WERI-Rb-1 (cell line): ENCODE measurements around the gene BRSK2.

Source experiments
- DNase-seq: peaks from one replicate; pipeline ENCODE4 v3.0.0-alpha.2; 2020
- H3K27ac ChIP-seq: fragments of 250-450 bp; sonication (Bioruptor Pico); 2 replicates; pipeline ENCODE4 v1.5.1; 2020; ENCODE audit warnings: mild to moderate bottlenecking, moderate library complexity
- H3K27me3 ChIP-seq: fragments of 250-450 bp; sonication (Bioruptor Pico); 2 replicates; pipeline ENCODE4 v1.5.1; 2021; ENCODE audit warnings: mild to moderate bottlenecking, low read depth, moderate library complexity; ENCODE audit not compliant: insufficient read depth, severe bottlenecking
- H3K36me3 ChIP-seq: fragments of 250-450 bp; sonication (Bioruptor Pico); 2 replicates; pipeline ENCODE4 v1.5.1; 2020; ENCODE audit warnings: mild to moderate bottlenecking, moderate library complexity
- H3K4me3 ChIP-seq: 2 replicates; pipeline ENCODE4 v1.5.1; 2011; ENCODE audit warnings: low read depth, mild to moderate bottlenecking, control low read depth, low read length
- H3K9me3 ChIP-seq: fragments of 250-450 bp; sonication (Bioruptor Pico); 2 replicates; pipeline ENCODE4 v1.5.1; 2021; ENCODE audit warnings: mild to moderate bottlenecking, moderate library complexity; ENCODE audit not compliant: severe bottlenecking
- CTCF ChIP-seq: IDR thresholded peaks from 2 replicates; pipeline ENCODE4 v1.5.1; 2011; ENCODE audit warnings: low read depth, mild to moderate bottlenecking, control low read depth, inconsistent platforms, low read length

BRSK2 gene

GRCh38 chr11:1396375-1396841, 6.7 kb downstream of the BRSK2 start:
- DNase-seq: no peak
- Histone ChIP-seq H3K36me3 (peaks cover 7% of the 10 kb centered on the region), H3K27ac (no peak overlapping the region), H3K4me3 (no peak overlapping the region), H3K9me3 (no peaks in the 10 kb centered on the region), H3K27me3 (no peaks in the 10 kb centered on the region)
- no peak for TF ChIP-seq CTCF

GRCh38 chr11:1397146-1397861, 7.6 kb downstream of the BRSK2 start:
- no peak for DNase-seq
- Histone ChIP-seq H3K27ac (no peak overlapping the region), H3K4me3 (no peak overlapping the region), H3K9me3 (no peaks in the 10 kb centered on the region), H3K27me3 (no peaks in the 10 kb centered on the region), H3K36me3 (peaks cover 5% of the 10 kb centered on the region)
- no peak for TF ChIP-seq CTCF

GRCh38 chr11:1397862-1398527, 8.3 kb downstream of the BRSK2 start:
- Histone ChIP-seq H3K9me3 (no peaks in the 10 kb centered on the region), H3K27ac (no peak overlapping the region), H3K4me3 (no peak overlapping the region), H3K27me3 (no peaks in the 10 kb centered on the region), H3K36me3 (no peaks in the 10 kb centered on the region; the same call in 1 of the 2 replicates)
- no peak for DNase-seq
- TF ChIP-seq CTCF: no peak

GRCh38 chr11:1398528-1399235, 8.9 kb downstream of the BRSK2 start:
- no peak overlapping the region for H3K4me3 ChIP-seq
- no peak for DNase-seq
- no peaks in the 10 kb centered on the region; the same call in 1 of the 2 replicates for H3K36me3 ChIP-seq
- TF ChIP-seq CTCF: no peak
- no peaks in the 10 kb centered on the region for H3K9me3 ChIP-seq
- H3K27me3 ChIP-seq: no peaks in the 10 kb centered on the region
- H3K27ac ChIP-seq: no peak overlapping the region

- no peak for DNase-seq
- H3K9me3 ChIP-seq: no peaks in the 10 kb centered on the region
- no peak overlapping the region for H3K4me3 ChIP-seq
- H3K36me3 ChIP-seq: no peaks in the 10 kb centered on the region; the same call in 1 of the 2 replicates
- no peak for TF ChIP-seq CTCF
- no peak overlapping the region for H3K27ac ChIP-seq
- no peaks in the 10 kb centered on the region for H3K27me3 ChIP-seq
Observed at GRCh38 chr11:1399386-1400316, 9.9 kb downstream of the BRSK2 start.
